Measurements from ENCODE around the gene GMEB1.
"Not testable (repeated sequence)": the region's sequence is repeated elsewhere in the genome, so short reads cannot be mapped to it uniquely, and the experiment has no call there.

The GMEB1 gene

GRCh38 chr1:28718166-28718565, 49.6 kb downstream of the GMEB1 start:
- TF ChIP-seq CTCF (conservative IDR thresholded peaks at IDR 0.05; ENCODE audit: low read depth) = no peak
- ChIA-PET POLR2A (ENCODE audit: low non-redundant PET) (no interaction called here), CTCF (interaction anchor here (1.3 kb wide), 1 partner anchor 19 kb away, joined by 4 read pairs; the partner anchor contains the start of gene YTHDF2)
- DNase-seq (ENCODE audit: low spot score) = no peak
- H3K27ac ChIP-seq = no peak overlapping the region

- no peak overlapping the region for H3K27ac ChIP-seq
- POLR2A ChIA-PET (ENCODE audit: low non-redundant PET) = no interaction called here
- TF ChIP-seq CTCF (conservative IDR thresholded peaks at IDR 0.05; ENCODE audit: low read depth) = no peak
- DNase-seq (ENCODE audit: low spot score) = no peak
- CTCF ChIA-PET = interaction anchor here (1.3 kb wide), 1 partner anchor 18 kb away, joined by 4 read pairs; the partner anchor contains the start of gene YTHDF2
Measured at GRCh38 chr1:28718586-28719331, 50.2 kb downstream of the GMEB1 start.

- TF ChIP-seq CTCF (conservative IDR thresholded peaks at IDR 0.05; ENCODE audit: low read depth) = no peak
- ChIA-PET POLR2A (ENCODE audit: low non-redundant PET) (no interaction called here), CTCF (interaction anchor here (1.3 kb wide), 1 partner anchor 18 kb away, joined by 4 read pairs; the partner anchor contains the start of gene YTHDF2)
- no peak overlapping the region for H3K27ac ChIP-seq
- DNase-seq (ENCODE audit: low spot score) = no peak
Measured at GRCh38 chr1:28719332-28719619, 50.7 kb downstream of the GMEB1 start.

DNA sequence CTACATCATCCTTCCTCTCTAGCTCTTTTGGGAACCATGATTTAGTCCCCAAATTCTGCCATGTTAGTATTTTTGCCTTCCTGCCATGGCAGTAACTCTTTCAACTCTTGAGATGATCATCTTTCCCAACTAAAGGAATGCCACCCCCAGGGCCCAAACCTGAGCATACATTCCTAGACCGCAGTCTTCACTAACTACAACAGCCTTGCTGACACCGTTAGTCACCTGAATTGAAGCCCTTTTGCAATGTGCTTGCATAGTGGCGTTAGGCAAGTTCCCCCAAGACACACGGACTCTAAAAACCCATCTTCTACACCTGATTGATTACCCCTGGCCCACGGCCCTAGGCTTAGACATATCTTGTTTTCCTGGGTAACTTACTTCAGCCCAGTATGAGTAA, 51.8 kb downstream of the GMEB1 start:
- ChIA-PET CTCF (no interaction called here), POLR2A (ENCODE audit: low non-redundant PET) (no interaction called here)
- DNase-seq (ENCODE audit: low spot score) = no peak
- H3K27ac ChIP-seq = no peak overlapping the region
- no peak for TF ChIP-seq CTCF (conservative IDR thresholded peaks at IDR 0.05; ENCODE audit: low read depth)

GRCh38 chr1:28721927-28722326, 53.3 kb downstream of the GMEB1 start:
- H3K27ac ChIP-seq; POLR2A ChIA-PET (ENCODE audit: low non-redundant PET): not testable (repeated sequence)
- peak; percentile 32 for DNase-seq (ENCODE audit: low spot score)
- CTCF ChIA-PET = interaction anchor here (1.1 kb wide), 1 partner anchor 15 kb away, joined by 3 read pairs; the partner anchor contains the start of gene YTHDF2

DNA sequence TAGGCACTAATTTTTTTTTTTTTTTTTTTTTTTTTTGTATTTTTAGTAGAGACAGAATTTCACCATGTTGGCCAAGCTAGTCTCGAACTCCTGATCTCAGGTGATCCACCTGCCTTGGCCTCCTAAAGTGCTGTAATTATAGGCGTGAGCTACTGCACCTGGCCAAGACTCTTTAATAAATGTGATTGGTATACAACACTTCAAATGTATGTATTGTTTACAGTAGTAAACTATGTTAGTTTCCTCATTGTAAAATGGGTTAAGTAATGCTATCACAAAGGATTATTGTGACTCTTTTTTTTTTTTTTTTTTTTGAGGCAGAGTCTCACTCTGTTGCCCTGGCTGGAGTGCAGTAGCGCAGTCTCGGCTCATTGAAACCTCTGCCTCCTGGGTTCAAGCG, 56.8 kb downstream of the GMEB1 start:
- POLR2A ChIA-PET (ENCODE audit: low non-redundant PET) = interaction anchor here (0.6 kb wide), 1 partner anchor 47 kb away, joined by 7 read pairs; no protein-coding TSS in a partner anchor
- DNase-seq (ENCODE audit: low spot score) = not testable (repeated sequence)

DNA sequence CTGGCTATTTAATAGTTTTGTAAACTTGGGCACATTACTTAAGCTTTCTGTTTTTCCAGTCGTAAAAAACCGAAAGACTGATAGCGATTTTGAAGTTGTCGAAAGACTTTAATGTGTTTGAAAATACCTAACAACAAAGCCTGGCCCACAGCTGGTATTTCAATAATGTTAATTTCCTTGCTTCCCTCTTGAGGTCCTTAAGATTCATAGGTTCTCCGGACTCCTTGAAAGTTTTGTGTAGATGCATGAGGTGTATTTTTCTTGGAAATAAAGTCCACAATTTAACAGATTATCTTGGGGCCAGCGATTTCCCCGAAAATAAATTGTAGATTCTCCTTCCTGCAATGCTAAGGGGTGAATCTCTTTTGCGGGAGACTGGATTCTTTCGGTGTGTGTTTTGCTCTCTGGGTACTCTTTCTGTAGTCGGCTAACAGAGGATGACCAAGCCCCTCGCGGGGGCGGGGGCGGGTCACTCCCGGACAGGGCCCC, 67.4 kb downstream of the GMEB1 start:
- POLR2A ChIA-PET (ENCODE audit: low non-redundant PET) = interaction anchor here (0.7 to 1.0 kb wide), 2 partner anchors 68 to 93 kb away, joined by 3 read pairs; partner anchors contain the start of genes GMEB1 and TAF12

More for the DNA sequence above, 56.8 kb downstream of the GMEB1 start:
- CTCF ChIA-PET = interaction anchor here (1.4 kb wide), 1 partner anchor 11 kb away, joined by 4 read pairs; the partner anchor contains the start of gene YTHDF2
- not testable (repeated sequence) for H3K27ac ChIP-seq

More for the DNA sequence above, 67.4 kb downstream of the GMEB1 start:
- H3K27ac ChIP-seq = peak overlapping the region; percentile 92
- CTCF ChIA-PET = interaction anchor here (0.6 to 1.5 kb wide), 6 partner anchors 8 to 92 kb away, joined by 3 to 8 read pairs (median 5); no protein-coding TSS in a partner anchor
- no peak for TF ChIP-seq CTCF (conservative IDR thresholded peaks at IDR 0.05; ENCODE audit: low read depth)
- no peak for DNase-seq (ENCODE audit: low spot score)
